HL-60 (cell line): ENCODE measurements around the gene CTRB1.

Experiments used
- CTCF ChIP-seq: IDR thresholded peaks from one replicate; pipeline ENCODE4 v1.5.1; 2011; ENCODE audit warnings: low read length, control low read depth, inconsistent platforms; ENCODE audit not compliant: insufficient read depth
- POLR2AphosphoS5 ChIP-seq: IDR thresholded peaks from 2 replicates; pipeline ENCODE4 v1.6.1; 2012; ENCODE audit warnings: low read depth

DNA sequence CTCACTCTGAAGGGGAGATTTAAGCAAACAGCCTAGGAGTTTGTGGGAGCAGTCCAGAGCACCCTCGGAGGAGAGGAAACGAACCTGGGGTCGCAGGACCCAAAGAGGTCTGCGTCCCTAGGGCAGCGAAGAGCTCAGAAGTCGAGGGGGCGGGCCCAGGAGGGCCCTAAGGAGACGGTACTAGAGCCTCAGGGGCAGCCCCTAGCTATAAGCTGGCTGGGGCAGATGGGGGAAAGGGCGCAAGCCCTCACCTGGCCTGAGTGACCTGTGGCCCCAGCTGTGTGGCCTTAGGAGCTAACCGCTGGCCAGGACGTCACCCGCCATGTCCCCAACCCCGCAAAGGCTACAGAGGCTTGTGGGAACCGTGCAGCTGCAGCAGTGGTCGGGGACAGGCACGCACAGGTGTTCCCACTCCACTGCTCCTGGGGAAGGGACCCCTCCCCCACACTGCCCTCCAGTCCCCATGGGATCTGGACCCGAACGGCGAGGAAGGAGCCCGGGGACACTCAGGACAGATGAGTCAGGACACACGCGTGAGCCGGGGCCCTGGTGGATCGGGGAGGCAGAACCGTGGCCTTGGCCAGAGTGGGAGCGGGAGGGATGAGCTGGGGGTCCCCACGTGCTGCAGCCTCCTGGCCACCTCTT lies 9.8 kb upstream of the CTRB1 start:
- no peak for TF ChIP-seq CTCF
- no peak for TF ChIP-seq POLR2AphosphoS5
